OCI-LY3 (cell line): Measurements from ENCODE around the gene CACNB4.

Experiments
- EZH2phosphoT487 ChIP-seq: fragments of 200-600 bp; shearing (Covaris generic); IDR thresholded peaks from 2 replicates; pipeline ENCODE4 v1.6.1; 2018; ENCODE audit warnings: antibody characterized with exemption, mixed run types, low read depth
- TF ChIP-seq, protein P1 (sequence below): fragments of 200-600, 300-600 bp; sonication (generic); IDR thresholded peaks from 2 replicates; pipeline ENCODE4 v1.5.1; 2014; ENCODE audit warnings: antibody characterized with exemption, low read length, low read depth

DNA sequence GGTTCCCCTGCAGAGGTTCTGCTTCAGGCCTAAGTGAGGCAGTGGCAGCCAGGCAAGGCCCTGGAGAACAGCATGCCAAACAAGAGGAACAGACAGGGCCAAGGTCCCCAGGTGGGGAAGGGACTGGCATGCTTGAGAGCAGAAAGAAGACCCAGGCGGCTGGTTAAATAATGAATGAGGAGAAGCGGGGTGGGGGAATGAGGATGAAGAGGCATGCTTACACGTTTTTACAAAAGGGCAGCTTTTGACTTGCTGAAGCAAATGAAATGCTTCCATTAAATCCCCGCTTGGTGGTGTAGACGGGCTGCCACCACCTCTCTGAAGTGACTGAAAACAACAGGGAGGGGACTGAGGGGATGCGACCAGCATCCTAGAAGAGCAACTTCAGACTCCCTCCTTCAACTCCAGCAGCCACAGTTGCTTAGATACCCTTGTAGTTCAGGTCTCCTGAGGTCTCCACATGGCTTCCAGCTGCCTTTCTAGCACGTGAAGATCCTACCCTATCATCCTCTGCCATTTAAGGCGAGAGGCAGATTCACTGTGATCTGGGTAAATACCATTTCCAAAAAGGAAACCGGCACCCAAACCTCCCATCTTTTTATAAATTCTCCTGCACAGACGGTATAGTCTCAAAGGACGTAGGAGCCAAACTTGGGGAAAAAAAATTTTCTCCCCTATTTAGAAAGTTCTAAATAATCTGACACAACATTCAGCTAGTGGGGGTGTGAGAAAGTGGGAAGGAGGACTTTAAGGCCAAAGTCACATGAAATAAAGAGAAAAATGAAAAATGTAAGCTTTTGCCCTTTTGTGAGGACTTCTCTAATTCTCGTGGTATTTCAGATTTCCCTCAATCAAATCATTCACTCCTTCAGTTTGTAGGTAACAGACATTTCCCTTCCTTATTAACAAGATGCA is 65.6 kb downstream of the CACNB4 start:
- TF ChIP-seq, protein P1, sequence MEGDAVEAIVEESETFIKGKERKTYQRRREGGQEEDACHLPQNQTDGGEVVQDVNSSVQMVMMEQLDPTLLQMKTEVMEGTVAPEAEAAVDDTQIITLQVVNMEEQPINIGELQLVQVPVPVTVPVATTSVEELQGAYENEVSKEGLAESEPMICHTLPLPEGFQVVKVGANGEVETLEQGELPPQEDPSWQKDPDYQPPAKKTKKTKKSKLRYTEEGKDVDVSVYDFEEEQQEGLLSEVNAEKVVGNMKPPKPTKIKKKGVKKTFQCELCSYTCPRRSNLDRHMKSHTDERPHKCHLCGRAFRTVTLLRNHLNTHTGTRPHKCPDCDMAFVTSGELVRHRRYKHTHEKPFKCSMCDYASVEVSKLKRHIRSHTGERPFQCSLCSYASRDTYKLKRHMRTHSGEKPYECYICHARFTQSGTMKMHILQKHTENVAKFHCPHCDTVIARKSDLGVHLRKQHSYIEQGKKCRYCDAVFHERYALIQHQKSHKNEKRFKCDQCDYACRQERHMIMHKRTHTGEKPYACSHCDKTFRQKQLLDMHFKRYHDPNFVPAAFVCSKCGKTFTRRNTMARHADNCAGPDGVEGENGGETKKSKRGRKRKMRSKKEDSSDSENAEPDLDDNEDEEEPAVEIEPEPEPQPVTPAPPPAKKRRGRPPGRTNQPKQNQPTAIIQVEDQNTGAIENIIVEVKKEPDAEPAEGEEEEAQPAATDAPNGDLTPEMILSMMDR: no peak
- TF ChIP-seq EZH2phosphoT487: no peak
